ENCODE results near the gene LY6G6F.

LY6G6F gene

GRCh38 chr6:31740397-31741223, 33.9 kb downstream of the LY6G6F start:
- DNase-seq = no peak

GRCh38 chr6:31741815-31742214, 35.1 kb downstream of the LY6G6F start:
- no peak for DNase-seq

GRCh38 chr6:31742894-31743293, 36.2 kb downstream of the LY6G6F start:
- no peak for DNase-seq

- DNase-seq = no peak
These were observed 37.8 kb downstream of the LY6G6F start for GRCh38 chr6:31744422-31744821.

- no peak for DNase-seq
These were observed 42.8 kb downstream of the LY6G6F start for GRCh38 chr6:31749301-31750036.

- DNase-seq = no peak
These were observed 43.9 kb downstream of the LY6G6F start for GRCh38 chr6:31750411-31751022.

GRCh38 chr6:31752739-31753319, 46.2 kb downstream of the LY6G6F start:
- DNase-seq = no peak

GRCh38 chr6:31758281-31758680, 51.6 kb downstream of the LY6G6F start:
- no peak for DNase-seq

Data from activated T-cell treated with anti-CD3 and anti-CD28 coated beads for 4 hours (primary cell).